Measurements from ENCODE around the gene RPRD1B. TPM values are rescaled to one million over a fixed set of nuclear protein-coding genes. Genes with fewer than 3 reads are reported as not detected.
A peak's percentile ranks its signal among the peaks of the same experiment; 100 is the strongest.

RPRD1B gene
- total and polyA plus RNA-seq, 2 of the 4 experiments (the other 2 are of a cell fraction) = 8.4 to 9.9 TPM

DNA sequence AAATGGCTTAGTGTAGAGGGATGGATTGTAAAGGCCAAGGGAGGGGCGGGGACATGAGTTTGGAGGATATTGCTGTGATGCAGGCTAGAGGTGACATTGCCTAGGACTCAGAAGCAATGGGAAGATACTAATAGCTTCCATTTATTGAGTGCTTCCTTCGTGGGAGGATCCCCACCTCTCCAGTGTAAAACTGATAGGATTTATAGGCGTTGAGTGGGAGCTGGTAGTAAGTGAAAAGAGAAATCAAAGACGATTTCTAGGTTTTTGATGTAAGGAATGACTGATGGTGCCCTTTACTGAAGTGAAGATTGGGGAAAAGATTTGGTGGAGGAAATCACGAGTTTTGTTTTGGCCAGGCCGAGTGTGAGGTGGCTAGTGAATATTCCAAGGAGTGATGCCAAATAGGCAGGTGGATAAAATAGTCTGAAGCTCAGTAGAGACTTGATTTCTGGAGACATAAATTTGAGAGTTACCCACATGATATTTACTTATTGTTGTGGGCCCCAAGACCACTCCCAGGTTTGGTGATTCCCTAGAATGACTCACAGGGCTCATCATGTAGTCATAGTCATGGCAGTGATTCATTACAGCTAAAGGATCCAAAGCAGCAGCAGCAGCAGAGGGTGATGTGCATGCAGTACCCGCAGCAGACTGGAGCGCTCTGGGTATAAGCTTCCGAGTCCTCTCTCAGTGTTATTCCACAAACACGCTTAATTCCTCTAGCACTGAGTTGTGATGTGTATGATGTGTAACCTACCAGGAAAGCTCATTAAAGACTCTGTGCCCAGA, 10.2 kb downstream of the RPRD1B start:
- Histone ChIP-seq H2AK9ac (replicated peaks; ENCODE audit: low read depth, low read length, poor library complexity) (no peak overlapping the region), H3K4me2 (ENCODE audit: low read depth, low read length) (no peak overlapping the region), H2BK15ac (ENCODE audit: low read depth, low read length) (no peak overlapping the region), H2BK5ac (ENCODE audit: low read depth, low read length, poor library complexity, severe bottlenecking) (no peak overlapping the region), H3K14ac (replicated peaks; ENCODE audit: low read depth, low read length) (no peak overlapping the region), H4K91ac (ENCODE audit: insufficient read depth, low read depth, low read length) (no peak overlapping the region), H3K4ac (ENCODE audit: low read depth, low read length) (no peak overlapping the region), H3K4me3 (ENCODE audit: insufficient read depth, low read depth, low read length) (no peak overlapping the region), H4K20me1 (ENCODE audit: insufficient read depth, low read length) (peaks cover 18% of the 10 kb centered on the region; the same call in 1 of the 2 replicates), H3K23ac (ENCODE audit: low read depth, low read length) (no peak overlapping the region), H2AFZ (replicated peaks; ENCODE audit: low read length, poor library complexity) (no peak overlapping the region), H4K5ac (ENCODE audit: low read depth, low read length) (no peak overlapping the region), H3K18ac (ENCODE audit: low read depth, low read length) (no peak overlapping the region), H3K4me1 (ENCODE audit: control insufficient read depth, insufficient read depth, low read length) (no peaks in the 10 kb centered on the region; the same call in none of the 2 replicates), H3K56ac (ENCODE audit: extremely low read depth, insufficient read depth, low read length) (no peak overlapping the region), H2BK120ac (ENCODE audit: low read depth, low read length) (no peak overlapping the region), H3K27me3 (ENCODE audit: control insufficient read depth, insufficient read depth, low read length) (no peaks in the 10 kb centered on the region), H2BK20ac (ENCODE audit: low read depth, low read length) (no peak overlapping the region), H3K27ac (ENCODE audit: insufficient read depth, low read length) (no peak overlapping the region), H3K9ac (ENCODE audit: low read depth, low read length) (no peak overlapping the region), H3K79me1 (ENCODE audit: low read depth in 1 of 2, low read length in 2 of 2) (peaks cover 40 to 62% of the 10 kb centered on the region in 2 experiments), H3K9me3 (ENCODE audit: control insufficient read depth, insufficient read depth, low read length) (no peaks in the 10 kb centered on the region), H3K36me3 (ENCODE audit: control insufficient read depth, insufficient read depth, low read length) (peaks cover 15% of the 10 kb centered on the region), H2AK5ac (ENCODE audit: low read depth, low read length) (no peak overlapping the region), H4K8ac (ENCODE audit: low read depth in 2 of 2, low read length in 2 of 2) (no peak overlapping the region), H3K9me1 (ENCODE audit: insufficient read depth, low read length) (peaks cover 14% of the 10 kb centered on the region; the same call in 1 of the 2 replicates)
- peak; percentile 81 for ATAC-seq (ENCODE audit: low read depth)
- dilution Hi-C loops (cut with HindIII; ENCODE audit: low sequenced_read_pairs, unreplicated experiment) (no loop called here), intact Hi-C loops (cut with micrococcal nuclease) (no loop called here), in situ Hi-C loops (cut with MboI; ENCODE audit: low sequenced_read_pairs) (no loop called here)
- no peak for TF ChIP-seq POLR2A (IDR thresholded peaks at IDR 0.05; ENCODE audit: low read depth, low read length)
- TF ChIP-seq RFX5 (IDR thresholded peaks at IDR 0.05; ENCODE audit: low read depth, low read length) = no peak
- TF ChIP-seq BHLHE40 (IDR thresholded peaks at IDR 0.05; ENCODE audit: low read depth, low read length) = peak; percentile 37; the same call in 1 of the 2 replicates
- peak; percentile 44; the same call in 1 of the 2 replicates for TF ChIP-seq FOS (IDR thresholded peaks at IDR 0.05; ENCODE audit: low read depth, low read length)
- DNase-seq = peak; percentile 85
- CTCF ChIA-PET = interaction anchor here (1.1 kb wide), 1 partner anchor 178 kb away, joined by 8 read pairs; no protein-coding TSS in a partner anchor
- 93% methylated on average over 5 of the region's 10 CpGs; no CpG with 5 or more reads in 1 of the 2 experiments for WGBS, 2 experiments (ENCODE audit: extremely low coverage in 2 of 2, insufficient read length in 1 of 2)
- BruUV-seq (replicated peaks) = no TSS peak
- POLR2A ChIA-PET (ENCODE audit: unreplicated experiment) = interaction anchor here (0.5 kb wide), 1 partner anchor 51 kb away, joined by 3 read pairs; no protein-coding TSS in a partner anchor

Measured in IMR-90 (cell line).